Astrocyte of the cerebellum (primary cell): ENCODE measurements around the gene ARHGAP10.
"Not testable (repeated sequence)": the region's sequence is repeated elsewhere in the genome, so short reads cannot be mapped to it uniquely, and the experiment has no call there.

Source experiments
- DNase-seq: peaks from one replicate; pipeline ENCODE4 v3.0.0-alpha.2; 2011; ENCODE audit warnings: low read depth
- H3K4me3 ChIP-seq: 2 replicates; pipeline ENCODE4 v1.5.1; 2011; ENCODE audit warnings: mild to moderate bottlenecking, low read depth, low read length, moderate library complexity
- CTCF ChIP-seq: IDR thresholded peaks from 2 replicates; pipeline ENCODE4 v1.5.1; 2012; ENCODE audit warnings: low read length, low read depth, moderate library complexity, mild to moderate bottlenecking; ENCODE audit errors: missing control alignments
- in situ Hi-C: cut with HindIII; loops from 2 replicates; pipeline ENCODE4 v1.10.0; 2017; ENCODE audit warnings: low sequenced_read_pairs

ARHGAP10 gene

DNA sequence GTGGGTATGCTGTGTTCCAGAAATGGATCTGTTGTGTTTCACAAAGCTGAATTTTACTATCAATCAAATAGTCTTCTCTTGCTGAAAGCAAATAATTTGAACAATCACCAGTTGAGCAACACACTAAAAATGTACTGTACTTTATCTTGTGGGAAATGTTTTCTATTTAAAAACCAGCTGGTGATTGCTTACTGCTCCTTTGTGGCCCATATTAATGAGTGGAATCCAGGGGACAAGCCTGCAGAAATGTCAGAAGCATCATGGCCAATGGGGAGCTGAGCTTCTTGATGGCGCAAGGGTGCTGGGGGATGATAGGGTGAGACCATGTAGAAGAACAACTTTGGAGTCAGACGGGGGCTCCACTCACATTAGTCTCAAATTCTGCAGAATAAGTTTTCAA lies 346.2 kb downstream of the ARHGAP10 start:
- no peak for DNase-seq
- no peak overlapping the region for H3K4me3 ChIP-seq
- in situ Hi-C loops, result no loop called here
- TF ChIP-seq CTCF, result no peak

DNA sequence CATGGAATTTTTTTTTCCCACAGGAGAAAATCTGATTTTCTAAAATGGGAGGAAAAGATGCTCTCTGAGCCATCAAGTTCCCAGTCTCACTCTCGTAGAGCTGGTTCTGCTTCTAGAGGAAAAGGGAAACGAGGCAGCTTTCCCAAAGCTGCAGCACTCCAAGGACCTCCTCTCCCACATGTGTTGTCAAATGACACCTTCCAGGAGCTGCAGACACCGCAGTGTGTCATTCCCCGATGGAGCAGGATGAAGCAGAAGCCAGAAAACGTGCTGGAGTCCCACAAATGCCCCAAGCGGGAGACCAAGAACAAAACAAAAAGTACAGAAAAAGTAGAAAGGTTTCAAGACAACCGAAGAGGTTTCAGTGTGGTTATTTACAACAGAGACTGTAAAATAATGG lies 348.1 kb downstream of the ARHGAP10 start:
- in situ Hi-C loops, result no loop called here
- TF ChIP-seq CTCF, result no peak
- no peak overlapping the region for H3K4me3 ChIP-seq
- DNase-seq, result no peak

DNA sequence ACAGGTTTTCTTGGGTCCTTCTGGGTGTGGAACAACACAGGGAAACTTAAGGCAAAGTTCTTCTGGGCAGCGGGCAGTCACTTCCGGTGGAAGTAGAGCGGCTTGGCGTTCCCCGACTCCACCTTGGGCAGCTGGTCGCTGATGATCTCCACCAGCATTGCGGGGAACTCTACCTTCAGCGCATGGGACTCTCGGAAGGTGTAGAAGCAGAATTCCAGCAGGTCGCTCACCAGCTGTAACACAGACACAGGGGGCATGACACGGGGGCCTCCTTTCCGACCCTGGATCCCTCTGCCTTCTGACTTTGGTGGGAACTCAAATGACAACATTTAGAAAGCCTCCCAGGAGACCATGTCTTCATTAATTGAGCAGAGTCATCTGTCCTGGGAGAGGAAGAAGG lies 349.4 kb downstream of the ARHGAP10 start:
- in situ Hi-C loops, result no loop called here

DNA sequence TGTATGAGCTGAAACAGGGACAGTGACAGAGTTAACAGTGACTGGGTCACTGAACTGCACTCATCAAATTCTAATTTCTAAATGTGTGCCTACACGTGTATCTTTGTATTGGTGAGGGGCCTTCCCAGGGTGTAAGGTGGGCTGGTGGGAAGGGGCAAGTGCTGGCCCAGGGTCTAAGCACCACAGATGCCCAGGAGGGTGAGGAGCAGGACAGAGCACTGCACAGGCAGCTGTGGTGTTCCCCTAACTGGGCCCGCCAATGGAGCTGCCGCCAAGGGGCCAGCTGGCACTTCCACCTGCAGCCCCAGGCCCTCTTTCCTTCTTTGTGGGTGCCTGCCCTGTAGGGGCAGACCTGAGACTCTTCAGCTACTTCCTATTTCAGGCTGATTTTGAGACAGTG lies 349.9 kb downstream of the ARHGAP10 start:
- no peak for TF ChIP-seq CTCF
- no peak overlapping the region for H3K4me3 ChIP-seq
- in situ Hi-C loops, result no loop called here
- no peak for DNase-seq

More for the DNA sequence above, 349.4 kb downstream of the ARHGAP10 start:
- no peak overlapping the region for H3K4me3 ChIP-seq
- no peak for DNase-seq
- no peak for TF ChIP-seq CTCF

DNA sequence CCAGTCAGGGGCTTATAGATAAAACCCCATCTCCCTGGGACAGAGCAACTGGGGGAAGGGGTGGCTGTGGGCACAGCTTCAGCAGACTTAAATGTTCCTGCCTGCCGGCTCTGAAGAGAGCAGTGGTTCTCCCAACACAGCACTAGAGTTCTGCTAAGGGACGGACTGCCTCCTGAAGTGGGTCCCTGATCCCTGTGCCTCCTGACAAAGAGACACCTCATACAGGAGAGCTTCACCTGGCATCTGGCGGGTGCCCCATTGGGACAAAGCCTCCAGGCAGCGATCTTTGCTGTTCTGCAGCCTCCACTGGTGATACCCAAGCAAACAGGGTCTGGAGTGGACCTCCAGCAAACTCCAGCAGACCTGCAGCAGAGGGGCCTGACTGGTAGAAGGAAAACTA lies 351.2 kb downstream of the ARHGAP10 start:
- DNase-seq, H3K4me3 ChIP-seq, in situ Hi-C loops: not testable (repeated sequence)

- TF ChIP-seq CTCF, result no peak
- no peak for DNase-seq
- in situ Hi-C loops, result no loop called here
- no peak overlapping the region for H3K4me3 ChIP-seq
Measured at GRCh38 chr4:148089624-148090023, 357.7 kb downstream of the ARHGAP10 start.

- H3K4me3 ChIP-seq, result no peak overlapping the region
- TF ChIP-seq CTCF, result no peak
- in situ Hi-C loops, result no loop called here
- no peak for DNase-seq
Measured at GRCh38 chr4:148090029-148090428, 358.1 kb downstream of the ARHGAP10 start.
